Measurements from ENCODE around the gene TIE1.
"Not testable (repeated sequence)": the region's sequence is repeated elsewhere in the genome, so short reads cannot be mapped to it uniquely, and the experiment has no call there.

TIE1 gene

GRCh38 chr1:43363935-43364525 is 63.2 kb downstream of the TIE1 start:
- DNase-seq, result no peak

- no peak for DNase-seq
Observed at GRCh38 chr1:43365678-43366077, 64.9 kb downstream of the TIE1 start.

GRCh38 chr1:43366179-43366578 is 65.4 kb downstream of the TIE1 start:
- DNase-seq, result no peak

GRCh38 chr1:43366601-43367025 is 65.8 kb downstream of the TIE1 start:
- no peak for DNase-seq

GRCh38 chr1:43367026-43367903 is 66.5 kb downstream of the TIE1 start:
- DNase-seq, result no peak

- DNase-seq, result peak; percentile 92
Observed at GRCh38 chr1:43367904-43368645, 67.3 kb downstream of the TIE1 start, which contains the start of gene ELOVL1. Gene ELOVL1 (minus strand): TSS chr1:43368011. CDS start chr1:43365609, 2,402 bp downstream.

- no peak for DNase-seq
Observed at GRCh38 chr1:43368646-43369020, 67.9 kb downstream of the TIE1 start.

- DNase-seq, result not testable (repeated sequence)
Observed at GRCh38 chr1:43369779-43370178, 69.0 kb downstream of the TIE1 start.

GRCh38 chr1:43370564-43370963 is 69.8 kb downstream of the TIE1 start:
- no peak for DNase-seq

- DNase-seq, result peak; percentile 51
Observed at GRCh38 chr1:43372172-43372571, 71.4 kb downstream of the TIE1 start.
